CD14-positive monocyte (primary cell): ENCODE data around the gene STBD1. TPM values are rescaled to one million over a fixed set of nuclear protein-coding genes. Genes with fewer than 3 reads are reported as not detected.

Source experiments
- DNase-seq, 3 donors: peaks; one replicate each; pipeline ENCODE4 v3.0.0-alpha.2; 2011 to 2022
- H2AFZ ChIP-seq: 2 replicates; pipeline ENCODE4 v1.6.0; 2012; ENCODE audit warnings: mild to moderate bottlenecking, low read depth, low read length, inconsistent platforms; ENCODE audit not compliant: insufficient read depth, poor library complexity, severe bottlenecking
- H3K27ac ChIP-seq, 2 donors: 1 replicate in 1 of 2; 2 replicates in 1 of 2; pipeline ENCODE4 v1.5.1; 2012 to 2013; ENCODE audit warnings: low read length in 2 of 2, control low read depth in 1 of 2, inconsistent platforms in 1 of 2, low read depth in 1 of 2, mild to moderate bottlenecking in 1 of 2
- H3K27me3 ChIP-seq, 2 donors: one replicate each; pipeline versions ENCODE4 v1.6.0 to v1.6.1; 2011 to 2013; ENCODE audit warnings: low read length in 2 of 2; ENCODE audit not compliant: control insufficient read depth in 2 of 2, insufficient read depth in 2 of 2
- H3K36me3 ChIP-seq, 2 donors: replicated peaks in 1 of 2; 1 replicate in 1 of 2; 2 replicates in 1 of 2; pipeline versions ENCODE4 v1.5.1 to v1.6.1; 2012 to 2013; ENCODE audit warnings: low read length in 2 of 2, control low read depth in 1 of 2, inconsistent platforms in 1 of 2, mild to moderate bottlenecking in 1 of 2; ENCODE audit not compliant: insufficient read depth in 2 of 2, control insufficient read depth in 1 of 2
- H3K4me1 ChIP-seq, 2 donors: 1 replicate in 1 of 2; 2 replicates in 1 of 2; pipeline versions ENCODE4 v1.5.1 to v1.6.1; 2012 to 2013; ENCODE audit warnings: low read length in 2 of 2, control low read depth in 1 of 2, inconsistent platforms in 1 of 2, mild to moderate bottlenecking in 1 of 2, moderate library complexity in 1 of 2; ENCODE audit not compliant: insufficient read depth in 2 of 2, control insufficient read depth in 1 of 2
- H3K4me2 ChIP-seq: replicated peaks from 2 replicates; pipeline ENCODE3; 2012; ENCODE audit warnings: low read length, moderate library complexity, mild to moderate bottlenecking; ENCODE audit not compliant: poor library complexity, severe bottlenecking; ENCODE audit errors: extremely low read depth
- H3K4me3 ChIP-seq, 3 experiments: fragments of 200-600 bp in 1 of 3; sonication (generic) in 1 of 3; replicated peaks in 1 of 3; 1 replicate in 2 of 3; 2 replicates in 1 of 3; pipeline ENCODE4 v1.5.1; 2011 to 2013; ENCODE audit warnings: low read length in 3 of 3, mild to moderate bottlenecking in 3 of 3, control low read depth in 2 of 3, low read depth in 2 of 3, inconsistent platforms in 1 of 3, moderate library complexity in 1 of 3
- H3K79me2 ChIP-seq: 2 replicates; pipeline ENCODE4 v1.6.0; 2012; ENCODE audit warnings: mild to moderate bottlenecking, control low read depth, inconsistent platforms, low read length, moderate library complexity; ENCODE audit not compliant: insufficient read depth
- H3K9ac ChIP-seq: 2 replicates; pipeline ENCODE4 v1.6.0; 2017; ENCODE audit warnings: low read length, mild to moderate bottlenecking; ENCODE audit not compliant: insufficient read depth, poor library complexity, severe bottlenecking
- H3K9me3 ChIP-seq, 2 donors: replicated peaks in 1 of 2; 1 replicate in 1 of 2; 2 replicates in 1 of 2; pipeline versions ENCODE4 v1.5.1 to v1.6.1; 2012 to 2013; ENCODE audit warnings: low read length in 2 of 2, control low read depth in 1 of 2; ENCODE audit not compliant: control insufficient read depth in 1 of 2, insufficient read depth in 1 of 2
- H4K20me1 ChIP-seq: 2 replicates; pipeline ENCODE4 v1.6.0; 2012; ENCODE audit warnings: mild to moderate bottlenecking, low read length, control low read depth, moderate library complexity; ENCODE audit not compliant: insufficient read depth
- H3K27ac Mint-ChIP-seq, 7 donors: one replicate each; pipeline ENCODE4 v1.8.0; 2020; ENCODE audit warnings: mild to moderate bottlenecking in 7 of 7, mixed read lengths in 7 of 7, moderate library complexity in 6 of 7, inconsistent platforms in 2 of 7
- H3K27me3 Mint-ChIP-seq, 3 donors: one replicate each; pipeline ENCODE4 v1.8.0; 2021 to 2022; ENCODE audit warnings: low read depth in 3 of 3, mild to moderate bottlenecking in 3 of 3, mixed read lengths in 3 of 3, moderate library complexity in 3 of 3, inconsistent platforms in 1 of 3
- H3K36me3 Mint-ChIP-seq, 2 donors: one replicate each; pipeline ENCODE4 v1.8.0; 2020; ENCODE audit warnings: mixed read lengths in 2 of 2, inconsistent platforms in 1 of 2, mild to moderate bottlenecking in 1 of 2
- H3K4me1 Mint-ChIP-seq: one replicate; pipeline ENCODE4 v1.8.0; 2020; ENCODE audit warnings: mild to moderate bottlenecking, mixed read lengths
- H3K4me3 Mint-ChIP-seq, 2 donors: one replicate each; pipeline ENCODE4 v1.8.0; 2020; ENCODE audit warnings: mild to moderate bottlenecking in 2 of 2, mixed read lengths in 2 of 2, moderate library complexity in 1 of 2
- H3K9me3 Mint-ChIP-seq, 7 donors: one replicate each; pipeline ENCODE4 v1.8.0; 2020 to 2022; ENCODE audit warnings: mixed read lengths in 7 of 7, mild to moderate bottlenecking in 6 of 7, moderate library complexity in 6 of 7, inconsistent platforms in 2 of 7
- CTCF ChIP-seq: fragments of 200-600 bp; IDR thresholded peaks from one replicate; pipeline ENCODE4 v1.8.0; 2022; ENCODE audit warnings: antibody characterized with exemption, mild to moderate bottlenecking
- WGBS: methylation state at CpG from one replicate; pipeline ENCODE4 v1.1.5; 2013; ENCODE audit warnings: missing lambda C conversion rate; ENCODE audit not compliant: insufficient coverage; 5-methylcytosine and 5-hydroxymethylcytosine counted together
- intact Hi-C, 2 donors: fragments of 100-400 bp; cut with micrococcal nuclease; formaldehyde crosslinking; loops; one replicate each; pipeline versions ENCODE4 v1.15.0 to v1.15.1; 2023
- polyA plus RNA-seq, 3 donors: library from polyadenylated mRNA; depleted of rRNA in 1 of 3; unstranded in 2 of 3; stranded (reverse) in 1 of 3; fragments of 300-500 nt in 2 of 3; fragments of >200 nt in 1 of 3; fragmentation: Illumina TruSeq in 2 of 3; gene quantifications; 1 replicate in 2 of 3; 2 replicates in 1 of 3; pipeline ENCODE4 v1.2.3, GENCODE V29; 2012 to 2021

Gene STBD1
- polyA plus RNA-seq, 3 donors, result 0.53 to 1.5 (median 1.2) TPM

GRCh38 chr4:76300012-76300411, 6.5 kb upstream of the STBD1 start:
- intact Hi-C loops, result loop anchor here in 1 of 2 donors (10.0 kb wide), 1 partner anchor 85 kb away; the partner anchor contains the start of gene SCARB2

GRCh38 chr4:76301068-76301774, 5.3 kb upstream of the STBD1 start:
- H2AFZ ChIP-seq, result no peak overlapping the region
- Mint-ChIP-seq H3K4me3 (peak overlapping the region in 1 of 2 donors; percentile 39), H3K27ac (peak overlapping the region; percentile 37 to 91 (median 74)), H3K36me3 (peaks cover 0 to 4% of the 10 kb centered on the region in 2 donors), H3K4me1 (peaks cover 65% of the 10 kb centered on the region), H3K27me3 (no peaks in the 10 kb centered on the region), H3K9me3 (peaks cover 0 to 20% (median 7%) of the 10 kb centered on the region in 7 donors)
- peaks cover 3 to 5% of the 10 kb centered on the region in 2 donors for H3K9me3 ChIP-seq
- H3K9ac ChIP-seq, result no peak overlapping the region
- DNase-seq, result peak; percentile 22 to 60 (median 57)
- TF ChIP-seq CTCF, result no peak
- H3K79me2 ChIP-seq, result no peaks in the 10 kb centered on the region
- H3K4me1 ChIP-seq, result peaks cover 62 to 70% of the 10 kb centered on the region in 2 donors
- peak overlapping the region in 1 of 2 donors; percentile 43 for H3K27ac ChIP-seq
- no peak overlapping the region for H3K4me3 ChIP-seq
- no peaks in the 10 kb centered on the region for H3K27me3 ChIP-seq
- H3K4me2 ChIP-seq, result no peak overlapping the region
- intact Hi-C loops, result loop anchor here in 1 of 2 donors (10.0 kb wide), 1 partner anchor 86 kb away; the partner anchor contains the start of gene SCARB2
- no peaks in the 10 kb centered on the region for H3K36me3 ChIP-seq
- no CpG with 5 or more reads among the region's 4 CpGs for WGBS
- no peaks in the 10 kb centered on the region for H4K20me1 ChIP-seq

More at GRCh38 chr4:76300012-76300411, 6.5 kb upstream of the STBD1 start:
- peak; percentile 27 to 55 (median 48) for DNase-seq
- H3K27me3 Mint-ChIP-seq, result no peaks in the 10 kb centered on the region
- Histone ChIP-seq H3K4me2 (peak overlapping the region; percentile 24), H2AFZ (peak overlapping the region; percentile 19), H3K4me3 (peak overlapping the region in 1 of 3 experiments; percentile 3), H3K9me3 (peaks cover 3 to 5% of the 10 kb centered on the region in 2 donors), H3K4me1 (peaks cover 58 to 62% of the 10 kb centered on the region in 2 donors), H3K9ac (no peak overlapping the region), H3K36me3 (no peaks in the 10 kb centered on the region), H3K27me3 (no peaks in the 10 kb centered on the region), H3K79me2 (no peaks in the 10 kb centered on the region), H4K20me1 (no peaks in the 10 kb centered on the region), H3K27ac (peak overlapping the region; percentile 43 to 44)
- no peak for TF ChIP-seq CTCF
- peaks cover 65% of the 10 kb centered on the region for H3K4me1 Mint-ChIP-seq
- peak overlapping the region in 1 of 2 donors; percentile 58 for H3K4me3 Mint-ChIP-seq
- peak overlapping the region; percentile 55 to 89 (median 83) for H3K27ac Mint-ChIP-seq
- WGBS, result 9% methylated on average over 4 of the region's 4 CpGs
- H3K36me3 Mint-ChIP-seq, result peaks cover 0 to 4% of the 10 kb centered on the region in 2 donors
- H3K9me3 Mint-ChIP-seq, result peaks cover 0 to 20% (median 7%) of the 10 kb centered on the region in 7 donors
